KG1 (cell line): ENCODE data around the gene BMP5.

Source experiments
- DNase-seq: peaks from one replicate; lab custom pipeline; 2025; lab: John Stamatoyannopoulos, UW

The BMP5 gene

DNA sequence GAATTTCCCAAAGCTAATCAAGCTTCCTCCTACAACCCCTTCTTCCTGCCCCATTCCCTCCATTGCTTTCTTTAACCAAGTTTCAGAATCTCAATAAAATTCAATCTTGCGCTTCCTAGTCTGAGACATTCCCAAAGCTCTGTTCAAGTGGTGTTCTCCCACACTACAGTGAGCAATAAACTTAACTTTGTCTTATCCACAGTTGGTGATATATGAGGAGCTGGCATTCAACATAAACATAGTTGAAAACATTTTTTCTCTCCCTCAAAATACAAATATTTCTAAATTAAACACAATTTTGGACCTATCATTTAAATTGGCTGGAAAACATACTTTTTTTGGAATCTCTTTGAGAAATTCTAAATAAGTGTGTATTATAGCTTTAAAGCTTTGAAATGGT is 166.7 kb downstream of the BMP5 start:
- DNase-seq: no peak

DNA sequence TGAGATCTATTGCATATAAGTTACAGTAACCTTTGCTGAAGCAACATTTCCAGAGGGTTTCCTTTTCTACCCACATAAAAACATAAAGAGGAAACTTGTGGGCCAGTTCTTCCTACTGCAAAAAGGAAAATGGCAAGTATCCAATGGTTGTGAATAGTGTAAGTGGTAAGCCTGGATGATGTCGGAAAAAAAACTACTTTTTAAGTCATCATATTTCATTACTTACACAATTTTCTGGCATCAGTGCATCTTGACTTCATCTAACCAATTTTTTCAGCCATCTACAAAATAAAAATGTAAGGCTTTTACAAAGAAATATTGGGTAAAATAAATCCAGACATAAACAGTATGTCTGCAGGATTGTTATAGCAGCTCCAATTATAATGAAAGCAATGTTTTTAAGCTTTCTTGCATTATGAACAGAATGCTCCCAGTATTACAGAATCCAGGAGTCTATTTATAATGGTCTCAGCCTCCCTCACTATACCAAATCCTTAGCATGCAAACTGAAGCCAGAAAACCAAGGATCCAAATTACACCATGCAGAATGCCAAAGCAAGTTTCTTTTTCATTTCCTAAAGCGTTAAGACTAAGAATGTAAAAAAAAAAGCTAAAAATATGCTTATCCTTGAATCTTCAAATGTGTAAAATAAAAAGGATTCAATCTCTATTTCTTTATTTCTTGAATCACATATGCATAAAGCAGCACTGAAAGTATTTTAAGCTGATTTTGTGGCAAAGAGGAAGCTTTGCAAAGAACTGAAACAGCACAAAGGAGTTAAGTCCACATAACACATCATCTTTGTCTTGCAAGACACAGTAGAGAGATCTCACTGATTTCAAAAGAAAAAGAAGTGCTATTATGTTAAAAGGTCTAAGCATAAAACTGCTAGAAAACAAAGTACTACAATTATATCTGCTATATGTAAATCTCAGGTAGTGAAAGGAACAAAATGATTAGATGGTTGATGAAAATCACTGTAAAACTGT is 169.6 kb downstream of the BMP5 start:
- no peak for DNase-seq

DNA sequence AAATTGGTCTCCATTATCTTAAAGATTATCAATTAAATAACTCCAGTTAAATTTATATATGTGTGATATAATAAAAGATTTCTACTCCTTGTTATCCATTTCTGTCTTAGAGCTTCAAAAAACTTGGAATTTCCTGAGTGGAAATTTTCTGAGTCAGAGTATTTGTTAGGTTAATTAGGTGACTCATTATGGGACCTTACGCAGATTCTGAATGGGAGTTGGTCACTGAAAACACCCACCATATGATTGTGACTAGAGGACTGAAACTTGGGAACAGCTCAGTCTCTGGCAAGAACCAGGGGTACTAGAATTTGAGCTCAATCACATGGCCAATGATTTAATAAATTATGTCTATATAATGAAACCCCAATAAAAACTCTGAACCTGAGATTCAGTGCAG is 171.0 kb downstream of the BMP5 start:
- DNase-seq: no peak
